GM23338 (cell line): ENCODE data around the gene EREG.

Source experiments
- CTCF ChIP-seq, 2 experiments: fragments of 200-600 bp in 1 of 2; sonication (generic) in 1 of 2; conservative IDR thresholded peaks; 2 replicates each; pipeline versions ENCODE4 v1.5.1 to v1.6.1; 2016 to 2017; ENCODE audit warnings: antibody characterized with exemption in 2 of 2, low read depth in 2 of 2, mild to moderate bottlenecking in 2 of 2, moderate library complexity in 1 of 2
- EZH2 ChIP-seq: fragments of 200-600 bp; sonication (generic); IDR thresholded peaks from one replicate; pipeline ENCODE4 v1.8.0; 2017; ENCODE audit warnings: antibody characterized with exemption, mild to moderate bottlenecking, low read depth; ENCODE audit not compliant: unreplicated experiment

GRCh38 chr4:74379912-74380311, 15.0 kb downstream of the EREG start:
- no peak for TF ChIP-seq CTCF (conservative IDR thresholded peaks at IDR 0.05; ENCODE audit: low read depth in 2 of 2)
- no peak for TF ChIP-seq EZH2
